HepG2 (cell line): ENCODE data around the gene TRPC6. TPM values are rescaled to one million over a fixed set of nuclear protein-coding genes. Genes with fewer than 3 reads are reported as not detected.

ENCODE experiments used
- ATAC-seq: fragments of 200-7000 bp; cut with Tn5 transposase; 3 replicates; pipeline ENCODE4 v1.9.1; 2020; ENCODE audit warnings: mild to moderate bottlenecking, moderate library complexity
- BruUV-seq: library from RNA; stranded (reverse); fragments of 400-500 nt; replicated peaks from 2 replicates; lab custom pipeline; 2021; lab: Mats Ljungman, UMichigan
- CTCF ChIA-PET: fragments of 300-600 bp; formaldehyde crosslinking; extraction: SDS; loops from one replicate; lab custom pipeline; 2021; ENCODE audit warnings: low total read pairs, inconsistent platforms, low intra/inter-chr PET ratio; lab: Yijun Ruan, JAX
- POLR2A ChIA-PET: fragments of 350-600 bp; sonication (Branson Sonifier 250); formaldehyde crosslinking; loops from one replicate; lab custom pipeline; 2020; ENCODE audit warnings: antibody characterized with exemption, inconsistent platforms; lab: Yijun Ruan, JAX
- DNase-seq: peaks from one replicate; pipeline ENCODE4 v3.0.0-alpha.2; 2015; ENCODE audit warnings: low spot score
- FAIRE-seq: peaks from 3 replicates; lab custom pipeline; 2011; peaks lifted over from hg19 to GRCh38; lab: Jason Lieb, UNC
- H2AFZ ChIP-seq: one replicate; pipeline ENCODE4 v1.6.1; 2011; ENCODE audit warnings: low read length, inconsistent platforms
- H3K27ac ChIP-seq: fragments of 300-600 bp; 3 replicates; pipeline ENCODE4 v1.8.0; 2011; ENCODE audit warnings: mixed run types, mild to moderate bottlenecking, mixed read lengths, low read length, inconsistent platforms; ENCODE audit not compliant: insufficient read depth; ENCODE audit errors: extremely low read length
- H3K27me3 ChIP-seq, 2 experiments: fragments of 200-600 bp in 1 of 2; 2 replicates in 1 of 2; 3 replicates in 1 of 2; pipeline versions ENCODE4 v1.6.0 to v1.8.0; 2011; ENCODE audit warnings: low read length in 2 of 2, mild to moderate bottlenecking in 2 of 2, moderate library complexity in 2 of 2, inconsistent platforms in 1 of 2; ENCODE audit not compliant: insufficient read depth in 2 of 2, control insufficient read depth in 1 of 2
- H3K36me3 ChIP-seq, 2 experiments: fragments of 200-600 bp in 1 of 2; replicated peaks in 1 of 2; 2 replicates in 1 of 2; 3 replicates in 1 of 2; pipeline versions ENCODE4 v1.5.1 to v1.8.0; 2011; ENCODE audit warnings: low read length in 2 of 2, inconsistent platforms in 1 of 2; ENCODE audit not compliant: insufficient read depth in 2 of 2, control insufficient read depth in 1 of 2
- H3K4me1 ChIP-seq: 2 replicates; pipeline ENCODE4 v1.5.1; 2012; ENCODE audit warnings: low read length, inconsistent platforms; ENCODE audit not compliant: insufficient read depth
- H3K4me2 ChIP-seq: 2 replicates; pipeline ENCODE4 v1.6.0; 2011; ENCODE audit warnings: low read depth, low read length, inconsistent platforms
- H3K4me3 ChIP-seq, 3 experiments: fragments of 200-600 bp in 1 of 3; sonication (generic), shearing (Covaris generic) in 1 of 3; replicated peaks in 1 of 3; 2 replicates each; pipeline ENCODE4 v1.5.1; 2011 to 2016; ENCODE audit warnings: low read length in 3 of 3, inconsistent platforms in 2 of 3, low read depth in 2 of 3, mild to moderate bottlenecking in 2 of 3, control low read depth in 1 of 3, mixed read lengths in 1 of 3; ENCODE audit not compliant: insufficient read depth in 1 of 3
- H3K79me2 ChIP-seq: one replicate; pipeline ENCODE4 v1.6.1; 2011; ENCODE audit warnings: low read length, inconsistent platforms; ENCODE audit not compliant: insufficient read depth
- H3K9ac ChIP-seq: 2 replicates; pipeline ENCODE4 v1.6.0; 2011; ENCODE audit warnings: mild to moderate bottlenecking, low read depth, low read length, inconsistent platforms; ENCODE audit not compliant: insufficient read depth
- H3K9me3 ChIP-seq: 2 replicates; pipeline ENCODE4 v1.5.1; 2012; ENCODE audit warnings: mild to moderate bottlenecking, low read length
- H4K20me1 ChIP-seq: 2 replicates; pipeline ENCODE4 v1.6.0; 2011; ENCODE audit warnings: inconsistent platforms, mild to moderate bottlenecking, low read length, moderate library complexity; ENCODE audit not compliant: insufficient read depth
- ATAD3A ChIP-seq: sonication (generic); formaldehyde crosslinking; IDR thresholded peaks from 2 replicates; pipeline ENCODE4 v1.4.0; 2020; ENCODE audit warnings: missing genetic modification reagents
- ATF5 ChIP-seq: sonication (generic); formaldehyde crosslinking; IDR thresholded peaks from 2 replicates; pipeline ENCODE4 v1.4.0; 2020; ENCODE audit warnings: mild to moderate bottlenecking, low read depth, missing genetic modification reagents
- BRF2 ChIP-seq: sonication (generic); formaldehyde crosslinking; IDR thresholded peaks from 2 replicates; pipeline ENCODE4 v1.8.1; 2022; ENCODE audit warnings: mild to moderate bottlenecking, missing genetic modification reagents
- JARID2 ChIP-seq: sonication (generic); formaldehyde crosslinking; IDR thresholded peaks from 2 replicates; pipeline ENCODE4 v1.8.1; 2023; ENCODE audit warnings: missing genetic modification reagents, inconsistent platforms; ENCODE audit not compliant: insufficient replicate concordance
- JUNB ChIP-seq: sonication (generic); formaldehyde crosslinking; IDR thresholded peaks from 2 replicates; pipeline ENCODE4 v1.8.0; 2022; ENCODE audit warnings: missing genetic modification reagents, mild to moderate bottlenecking, borderline replicate concordance
- MAFF ChIP-seq: IDR thresholded peaks from 2 replicates; pipeline ENCODE4 v1.6.1; 2011; ENCODE audit warnings: low read depth, low read length, improper control_type of control experiment
- NPAS2 ChIP-seq: sonication (generic); formaldehyde crosslinking; IDR thresholded peaks from 2 replicates; pipeline ENCODE4 v1.8.0; 2022; ENCODE audit warnings: mild to moderate bottlenecking, missing genetic modification reagents, borderline replicate concordance
- RAD21 ChIP-seq: fragments of 450-650 bp; formaldehyde crosslinking; IDR thresholded peaks from 2 replicates; pipeline ENCODE4 v1.5.0; 2020; ENCODE audit warnings: mild to moderate bottlenecking
- TOPORS ChIP-seq: sonication (generic); formaldehyde crosslinking; IDR thresholded peaks from 2 replicates; pipeline ENCODE4 v1.8.0; 2023; ENCODE audit warnings: mild to moderate bottlenecking, missing genetic modification reagents
- ZBTB7B ChIP-seq: sonication (generic); formaldehyde crosslinking; IDR thresholded peaks from 2 replicates; pipeline ENCODE4 v1.4.0; 2020; ENCODE audit warnings: missing genetic modification reagents
- ZMAT3 ChIP-seq: sonication (generic); formaldehyde crosslinking; conservative IDR thresholded peaks from 2 replicates; pipeline ENCODE4 v1.7.0; 2021; ENCODE audit warnings: missing genetic modification reagents
- ZNF354B ChIP-seq: sonication (generic); formaldehyde crosslinking; IDR thresholded peaks from 2 replicates; pipeline ENCODE4 v1.8.0; 2022; ENCODE audit warnings: mild to moderate bottlenecking, missing genetic modification reagents
- ZNF530 ChIP-seq: sonication (generic); formaldehyde crosslinking; IDR thresholded peaks from 2 replicates; pipeline ENCODE4 v1.5.0; 2020; ENCODE audit warnings: low read depth, mild to moderate bottlenecking, missing genetic modification reagents
- ZNF569 ChIP-seq: sonication (generic); formaldehyde crosslinking; IDR thresholded peaks from 2 replicates; pipeline ENCODE4 v1.5.0; 2020; ENCODE audit warnings: mild to moderate bottlenecking, missing genetic modification reagents, moderate library complexity, borderline replicate concordance
- ZNF615 ChIP-seq: sonication (generic); formaldehyde crosslinking; IDR thresholded peaks from 2 replicates; pipeline ENCODE4 v1.5.0; 2020; ENCODE audit warnings: mild to moderate bottlenecking, missing genetic modification reagents, borderline replicate concordance
- ZNF644 ChIP-seq: IDR thresholded peaks from 2 replicates; pipeline ENCODE4 v1.6.1; 2016; ENCODE audit warnings: low read depth
- WGBS: methylation state at CpG from one replicate; pipeline ENCODE4 v1.1.6; 2017; ENCODE audit warnings: low lambda C conversion rate; 5-methylcytosine and 5-hydroxymethylcytosine counted together
- in situ Hi-C: cut with HindIII; loops from 2 replicates; pipeline ENCODE4 v1.10.0; 2017; ENCODE audit warnings: low pct_unique_long_range_greater_than_20kb; ENCODE audit not compliant: extremely low pct_ligation_motif_present
- intact Hi-C: fragments of 100-400 bp; cut with micrococcal nuclease; formaldehyde crosslinking; loops from one replicate; pipeline ENCODE4 v1.10.0; 2022; ENCODE audit not compliant: unreplicated experiment
- polyA plus RNA-seq, 8 experiments: library from polyadenylated mRNA; depleted of rRNA in 3 of 8; stranded (reverse) in 7 of 8; unstranded in 1 of 8; fragments of >200 nt; fragmentation: Illumina TruSeq in 4 of 8; extraction: Trizol in 4 of 8; gene quantifications; 2 replicates each; pipeline versions ENCODE4 v1.2.1 to v1.2.3, GENCODE V29; 2011 to 2016; ENCODE audit warnings: low read depth in 4 of 8, missing spikeins in 1 of 8, mixed read lengths in 1 of 8; ENCODE audit not compliant: insufficient read depth in 1 of 8
- total RNA-seq, 5 experiments: library from RNA; depleted of rRNA; stranded (reverse); fragments of >200 nt; fragmentation: Illumina TruSeq; extraction: Trizol; gene quantifications; 2 replicates each; pipeline ENCODE4 v1.2.3, GENCODE V29; 2016; ENCODE audit warnings: low read depth in 1 of 5

The TRPC6 gene
- total and polyA plus RNA-seq, 2 of the 13 experiments (the other 11 are each of a cell fraction or from before 2014, with no cell fraction given): not detected

GRCh38 chr11:101584655-101585054, 848 bp upstream of the TRPC6 start:
- no peak for TF ChIP-seq ZNF569
- TF ChIP-seq NPAS2: no peak
- no peak for TF ChIP-seq RAD21 (CRISPR knock-in tag)
- TF ChIP-seq ZNF615 (CRISPR knock-in tag): no peak
- TF ChIP-seq MAFF: no peak
- TF ChIP-seq ATF5: no peak
- TF ChIP-seq ZNF354B: no peak
- TF ChIP-seq BRF2: no peak
- TF ChIP-seq ZNF644 (CRISPR knock-in tag): no peak
- TF ChIP-seq ZNF530 (CRISPR knock-in tag): no peak
- TF ChIP-seq ZMAT3 (CRISPR knock-in tag): no peak
- no peak for TF ChIP-seq ATAD3A
- TF ChIP-seq JARID2 (CRISPR knock-in tag): no peak
- TF ChIP-seq ZBTB7B (CRISPR knock-in tag): no peak
- no peak for TF ChIP-seq JUNB (CRISPR knock-in tag)
- no peak for TF ChIP-seq TOPORS (CRISPR knock-in tag)
- TF ChIP-seq, all 625 proteins: peak for 0
- Histone ChIP-seq H3K9me3 (no peaks in the 10 kb centered on the region), H3K27ac (no peak overlapping the region), H3K36me3 (no peaks in the 10 kb centered on the region), H3K27me3 (peaks cover 0 to 11% of the 10 kb centered on the region in 2 experiments; a peak in 2 of 5 replicates), H4K20me1 (no peaks in the 10 kb centered on the region), H3K79me2 (no peaks in the 10 kb centered on the region), H3K4me2 (no peak overlapping the region), H3K4me1 (no peaks in the 10 kb centered on the region), H3K4me3 (no peak overlapping the region), H3K9ac (no peak overlapping the region), H2AFZ (no peak overlapping the region)
- ATAC-seq (no peak), DNase-seq (no peak), FAIRE-seq (no peak)
- CTCF ChIA-PET: no interaction called here
- WGBS: 0% methylated on average over 2 of the region's 2 CpGs
- intact Hi-C loops (no loop called here), in situ Hi-C loops (no loop called here)
- POLR2A ChIA-PET: no interaction called here
- no TSS peak for BruUV-seq
